NT2/D1 (cell line): ENCODE results near the gene LTA.

ENCODE experiments used
- SUZ12 ChIP-seq: IDR thresholded peaks from 2 replicates; pipeline ENCODE4 v1.6.1; 2011; ENCODE audit not compliant: insufficient read length, insufficient read depth; ENCODE audit errors: extremely low read depth
- YY1 ChIP-seq: IDR thresholded peaks from 2 replicates; pipeline ENCODE4 v1.6.1; 2011; ENCODE audit not compliant: insufficient read length, insufficient read depth

- TF ChIP-seq SUZ12 (no peak), YY1 (no peak)
Observed at GRCh38 chr6:31545291-31545690, 26.8 kb upstream of the LTA start.
